GM19395 (cell line): ENCODE results near the gene PHGDH.
"Not testable (repeated sequence)": the region's sequence is repeated elsewhere in the genome, so short reads cannot be mapped to it uniquely, and the experiment has no call there.

ENCODE experiments used
- ATAC-seq: cut with Tn5 transposase; IDR thresholded peaks from one replicate; pipeline ENCODE4 v1.9.1; 2021; ENCODE audit warnings: mild to moderate bottlenecking, moderate library complexity; ENCODE audit not compliant: unreplicated experiment

Gene PHGDH

DNA sequence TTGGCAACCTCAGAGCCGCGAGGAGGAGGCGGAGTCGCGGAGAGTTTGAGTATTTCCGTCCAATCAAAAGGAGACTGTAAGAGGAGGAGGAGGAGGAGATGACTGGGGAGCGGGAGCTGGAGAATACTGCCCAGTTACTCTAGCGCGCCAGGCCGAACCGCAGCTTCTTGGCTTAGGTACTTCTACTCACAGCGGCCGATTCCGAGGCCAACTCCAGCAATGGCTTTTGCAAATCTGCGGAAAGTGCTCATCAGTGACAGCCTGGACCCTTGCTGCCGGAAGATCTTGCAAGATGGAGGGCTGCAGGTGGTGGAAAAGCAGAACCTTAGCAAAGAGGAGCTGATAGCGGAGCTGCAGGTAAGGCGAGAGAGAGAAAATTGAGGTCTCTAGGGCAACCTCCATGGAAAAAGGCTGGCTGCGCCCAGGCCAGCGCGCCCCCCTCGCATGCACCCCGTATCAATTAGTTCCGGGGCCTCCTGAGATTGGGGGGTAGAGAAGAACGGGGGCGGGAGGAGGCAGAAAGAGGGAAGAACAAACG lies at the start of gene PHGDH:
Gene PHGDH (plus strand): TSS at position 131 of the 538 bp plus-strand sequence. CDS start 89 bp downstream, at position 220.
- peak; percentile 80 for ATAC-seq

DNA sequence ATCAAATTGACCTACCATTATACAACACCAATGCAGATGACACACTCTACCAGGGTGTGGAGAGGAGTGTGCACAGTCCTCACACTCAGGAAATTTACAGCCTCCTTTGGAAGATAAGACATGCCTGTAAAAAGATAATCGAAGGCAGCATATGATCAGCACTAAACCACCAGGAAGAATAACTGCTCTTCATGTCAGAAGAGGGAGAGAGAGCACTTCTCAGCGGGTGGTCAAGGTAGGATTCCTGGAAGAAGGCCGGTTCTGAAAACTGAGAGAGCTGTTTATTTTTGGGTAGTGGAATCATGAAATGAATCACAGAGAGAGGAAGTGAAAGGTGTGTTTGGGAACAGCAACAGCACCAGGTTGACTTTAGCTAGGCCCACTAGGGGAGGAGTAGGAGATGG lies 49.7 kb upstream of the PHGDH start:
- peak; percentile 83 for ATAC-seq

DNA sequence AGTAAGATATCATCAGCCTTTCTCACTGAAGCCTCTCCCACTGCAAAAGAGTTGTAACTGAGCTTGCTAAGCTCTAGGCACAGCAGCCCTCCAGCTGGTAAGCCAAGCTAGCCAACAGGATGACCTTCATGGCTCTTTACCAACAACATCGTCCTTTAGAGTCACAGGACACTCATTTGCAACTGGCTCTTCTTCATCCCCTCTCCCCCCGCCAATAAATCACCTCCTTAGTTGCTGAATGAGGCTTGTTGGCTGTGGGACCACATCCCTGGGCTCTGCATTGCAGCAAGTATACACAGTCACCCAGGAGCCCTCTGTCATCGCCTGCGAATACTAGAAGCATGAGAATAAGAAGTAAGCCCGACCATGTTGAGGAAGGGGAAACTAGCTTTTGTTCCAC lies 47.7 kb upstream of the PHGDH start:
- ATAC-seq, result no peak

DNA sequence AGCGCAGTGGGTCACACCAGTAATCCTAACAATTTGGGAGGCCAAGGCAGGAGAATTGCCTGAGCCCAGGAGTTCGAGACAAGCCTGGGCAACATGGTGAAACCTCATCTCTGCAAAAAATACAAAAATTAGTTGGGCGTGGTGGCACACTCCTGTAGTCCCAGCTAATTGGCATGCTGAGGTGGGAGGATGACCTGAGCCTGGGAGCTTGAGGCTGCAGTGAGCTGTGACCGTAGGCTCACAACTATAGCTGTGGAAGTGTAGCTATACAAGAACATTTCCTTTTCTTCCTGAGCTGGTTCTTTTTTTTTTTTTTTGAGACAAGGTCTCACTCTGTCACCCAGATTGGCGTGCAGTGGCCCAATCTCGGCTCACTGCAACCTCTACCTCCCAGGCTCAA lies 44.6 kb upstream of the PHGDH start:
- no peak for ATAC-seq

DNA sequence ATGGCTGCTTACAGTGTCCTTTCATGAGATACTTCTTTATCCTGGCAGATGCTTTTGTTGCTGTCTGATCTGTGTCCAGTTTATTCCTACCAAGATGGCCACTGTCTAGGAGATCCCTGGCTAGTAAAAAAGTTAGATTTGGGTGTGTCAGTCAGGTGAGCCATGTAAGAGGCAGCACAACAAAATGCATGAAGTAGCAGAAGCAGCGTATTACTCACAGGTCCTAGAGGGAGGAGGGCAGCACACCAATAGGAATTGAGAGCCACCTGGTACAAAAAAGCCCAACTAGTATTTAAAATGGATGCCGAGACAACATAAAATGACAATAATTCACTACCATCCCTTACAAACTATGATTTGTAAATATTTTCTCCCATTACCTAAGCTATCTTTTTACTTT lies 40.8 kb upstream of the PHGDH start:
- ATAC-seq, result no peak

DNA sequence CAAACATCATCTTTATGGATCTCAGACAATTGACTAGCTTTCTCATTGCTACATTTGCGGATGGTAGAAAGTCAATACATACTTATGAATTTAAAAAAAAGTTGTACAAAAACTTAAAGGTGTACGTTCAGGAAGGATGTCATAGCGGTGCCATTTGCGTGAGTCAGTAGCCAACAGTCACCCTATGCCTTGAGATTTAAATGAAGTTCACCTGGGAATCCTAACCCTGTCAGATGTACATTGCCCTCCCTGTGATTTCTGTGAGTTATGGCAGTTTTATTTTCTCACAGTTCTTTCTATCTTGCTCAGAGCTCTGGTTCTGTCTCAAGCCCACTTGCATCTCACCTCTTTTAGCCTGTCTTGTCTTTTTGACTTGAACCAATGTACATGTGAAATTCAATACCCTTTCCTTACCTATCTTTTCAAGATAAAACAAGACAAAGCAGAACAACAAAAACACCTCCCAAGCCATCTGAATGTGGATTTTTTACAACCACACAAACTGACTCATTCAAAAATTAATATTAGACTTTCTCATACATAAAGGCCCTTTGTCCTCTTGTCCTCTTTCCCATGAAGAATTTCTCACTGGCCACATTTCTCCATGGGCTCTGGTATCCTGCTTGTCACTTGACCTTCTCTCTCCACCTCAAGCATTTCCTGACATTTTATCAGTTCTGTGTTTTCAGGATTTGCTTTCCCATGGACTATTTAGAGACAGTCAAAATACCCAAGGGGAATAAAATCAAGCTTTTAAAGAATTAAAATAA lies 38.4 kb upstream of the PHGDH start:
- ATAC-seq, result no peak

DNA sequence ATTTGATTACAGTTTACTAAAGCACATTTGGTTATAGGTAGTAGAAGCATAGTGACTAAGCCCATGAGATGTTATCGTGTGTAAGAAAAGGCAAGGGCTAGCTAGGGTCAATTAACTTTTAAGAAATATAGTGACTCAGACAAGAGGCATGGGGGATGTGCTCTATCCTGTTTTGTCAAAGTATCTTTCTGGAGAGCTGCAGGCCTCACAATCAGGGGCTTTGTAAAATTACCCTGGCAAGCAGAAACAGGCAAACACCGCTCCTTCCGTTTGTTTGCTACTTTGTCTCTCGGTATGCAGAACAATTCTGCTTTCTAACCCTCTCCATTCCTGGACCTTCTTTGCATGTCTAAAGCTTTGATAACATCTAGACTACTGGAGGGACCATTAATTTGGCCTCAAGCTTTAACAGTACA lies 37.6 kb upstream of the PHGDH start:
- ATAC-seq, result no peak

DNA sequence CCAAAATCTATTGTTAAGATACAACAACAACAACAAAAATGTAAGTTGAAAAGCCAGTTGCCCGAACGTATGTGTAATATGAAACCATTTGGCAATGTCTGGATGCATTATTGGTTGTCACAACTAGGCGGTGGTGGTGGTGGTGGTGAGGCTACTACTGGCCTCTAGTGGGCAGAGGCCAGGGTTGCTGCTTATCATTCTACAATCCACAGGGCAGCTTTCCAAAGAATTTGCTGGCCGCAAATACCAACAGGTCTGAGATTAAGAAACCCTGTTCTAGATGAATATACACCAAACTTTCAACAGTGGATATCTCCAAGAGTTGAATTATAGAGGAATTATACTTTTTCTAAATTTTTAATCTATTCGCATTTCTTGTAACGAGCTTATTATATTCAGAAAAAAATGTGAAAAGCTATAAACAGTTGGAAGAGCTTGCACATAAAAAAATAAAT lies 36.9 kb upstream of the PHGDH start:
- peak; percentile 58 for ATAC-seq

DNA sequence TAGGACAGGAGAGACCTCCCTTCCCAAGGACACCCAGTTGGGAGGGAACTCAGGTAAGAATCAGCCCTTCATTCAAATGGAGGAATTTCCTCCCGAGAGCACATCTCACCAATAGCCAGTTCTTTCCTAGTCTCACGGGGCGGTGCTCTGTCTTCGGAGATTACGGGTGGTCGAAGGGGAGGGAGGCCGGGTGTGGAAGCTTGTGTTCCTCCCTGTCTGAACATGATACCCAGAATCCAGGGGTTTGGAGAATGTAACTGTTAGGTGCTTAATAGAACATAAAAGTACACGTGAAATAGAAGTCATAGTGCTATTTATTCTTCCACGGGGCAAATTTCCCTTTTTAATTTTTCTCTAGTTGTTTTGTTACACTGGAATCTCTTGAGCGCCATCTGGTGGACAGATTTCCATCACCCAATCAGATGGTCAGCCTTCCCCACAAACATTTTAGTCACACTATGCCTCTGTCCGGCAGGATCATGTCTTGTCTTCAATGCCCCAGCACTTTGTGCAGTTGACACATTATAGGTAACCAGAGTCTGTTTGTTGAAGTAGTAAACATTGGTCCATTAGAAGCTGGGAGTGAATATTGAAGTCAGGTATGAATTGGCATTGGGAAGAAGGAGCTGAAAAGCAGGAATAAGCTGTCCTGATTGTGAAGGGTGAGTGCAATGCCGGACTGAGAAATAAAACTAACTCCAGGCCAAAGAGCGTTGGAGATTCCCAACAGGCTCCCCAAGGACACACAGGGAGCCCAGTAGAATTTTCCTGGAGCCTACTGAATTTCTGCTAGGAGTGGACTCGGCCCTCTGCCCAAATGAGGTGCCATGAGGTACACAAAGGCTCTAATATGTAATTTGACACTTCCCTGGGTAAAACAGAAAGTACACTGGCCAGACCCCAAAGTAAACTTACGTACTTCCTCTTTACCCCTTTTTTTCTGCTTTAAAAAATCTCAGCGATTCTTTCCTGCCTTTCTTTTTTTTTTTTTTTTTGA lies 36.1 kb upstream of the PHGDH start:
- ATAC-seq, result no peak

DNA sequence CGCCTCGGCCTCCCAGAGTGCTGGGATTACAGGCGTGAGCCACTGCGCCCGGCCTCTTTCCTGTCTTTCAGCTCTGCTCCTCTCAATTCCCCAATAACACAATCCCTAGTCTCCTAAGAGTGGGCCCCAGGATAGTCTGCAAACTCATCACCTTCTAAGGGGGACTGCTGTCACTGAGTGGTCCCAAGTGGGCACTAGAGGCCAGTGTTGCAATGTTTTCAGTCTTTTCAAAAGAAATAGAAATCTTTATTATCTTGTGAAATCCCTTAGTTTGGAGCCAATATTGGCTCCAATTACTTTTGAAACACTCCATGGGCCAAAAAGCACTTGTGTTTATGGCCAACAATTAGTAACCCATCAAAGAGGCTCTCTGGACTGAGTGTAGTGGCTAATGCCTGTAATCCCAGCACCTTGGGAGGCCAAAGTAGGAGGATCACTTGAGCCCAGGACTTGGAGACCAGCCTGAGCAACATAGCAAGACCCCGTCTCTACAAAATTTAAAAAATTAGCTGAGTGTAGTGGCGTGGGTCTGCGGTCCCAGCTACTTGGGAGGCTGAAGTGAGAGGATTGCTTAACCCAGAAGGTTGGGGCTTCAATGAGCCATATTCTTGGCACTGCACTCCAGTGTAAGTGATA lies 35.0 kb upstream of the PHGDH start:
- ATAC-seq, result no peak

DNA sequence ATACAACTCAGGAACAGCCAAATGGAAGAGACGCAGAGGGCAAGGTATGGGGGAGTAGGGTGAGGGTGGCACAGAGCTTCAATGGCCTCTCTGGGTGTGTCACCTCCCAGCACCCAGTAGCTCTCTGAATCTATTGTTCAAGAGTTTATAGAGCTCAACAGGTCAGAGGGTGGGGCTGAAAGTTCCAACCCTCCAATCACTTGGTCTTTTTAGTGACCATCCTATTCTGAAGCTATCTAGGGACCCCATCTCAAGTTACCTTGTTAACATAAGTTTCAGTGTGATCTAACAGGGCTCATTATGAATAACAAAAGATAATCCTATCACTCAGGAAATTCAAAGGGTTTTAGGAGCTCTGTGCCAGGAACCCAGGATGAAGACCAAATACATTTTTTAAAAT lies 32.5 kb upstream of the PHGDH start:
- ATAC-seq, result no peak

DNA sequence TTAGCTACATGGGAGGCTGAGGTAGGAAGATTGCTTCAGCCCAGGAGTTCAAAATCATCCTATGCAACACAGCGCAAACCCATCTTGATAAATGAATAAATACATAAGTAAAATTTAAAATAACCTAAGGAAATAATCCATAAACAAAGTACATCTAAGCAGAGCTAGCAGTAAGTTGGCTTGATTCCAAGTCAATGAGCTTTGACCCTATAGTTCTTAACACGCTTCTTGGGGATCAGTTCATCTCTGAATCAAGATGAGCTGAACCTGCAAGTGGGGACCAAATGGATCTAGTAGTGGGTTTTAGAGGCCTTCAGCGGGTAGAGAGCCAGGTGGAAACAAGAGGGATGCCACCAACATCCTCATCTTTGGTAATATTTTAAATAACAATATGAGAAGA lies 31.5 kb upstream of the PHGDH start:
- no peak for ATAC-seq

DNA sequence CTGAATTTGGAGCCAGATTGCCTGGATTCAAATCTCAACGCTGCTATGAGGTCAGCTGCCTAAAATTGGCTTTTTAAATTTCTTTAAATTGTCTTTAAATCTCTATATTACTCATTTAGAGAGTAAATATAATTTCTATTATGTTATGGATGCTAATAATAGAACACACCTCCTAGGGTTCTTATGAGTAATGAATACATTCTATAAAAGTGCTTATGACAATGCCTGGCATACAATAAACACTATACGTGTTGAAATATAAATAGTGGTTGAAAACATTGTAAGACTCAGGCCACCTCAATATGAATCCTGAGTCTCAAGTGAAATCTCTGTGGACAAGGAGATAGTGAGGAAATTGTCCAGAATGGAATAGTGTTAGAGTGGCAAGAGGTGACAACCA lies 31.0 kb upstream of the PHGDH start:
- ATAC-seq, result no peak

DNA sequence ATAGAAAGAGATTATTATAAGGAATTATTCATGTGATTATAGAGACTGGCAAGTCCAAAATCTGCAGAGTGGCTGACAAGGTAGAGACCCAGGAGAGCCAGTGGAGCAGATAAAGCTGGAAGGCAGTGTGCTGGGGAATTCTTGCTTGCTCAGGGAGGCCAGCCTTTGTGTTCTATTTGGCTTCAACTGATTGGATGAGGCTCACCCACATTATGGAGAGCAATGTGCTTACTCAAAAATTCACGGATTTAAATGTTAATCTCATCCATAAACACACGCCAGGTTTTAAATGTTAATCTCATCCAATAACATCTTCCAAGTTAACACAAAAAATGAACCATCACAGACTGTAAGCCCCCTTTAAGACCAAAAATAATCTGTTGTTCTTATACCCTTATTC lies 30.2 kb upstream of the PHGDH start:
- no peak for ATAC-seq

DNA sequence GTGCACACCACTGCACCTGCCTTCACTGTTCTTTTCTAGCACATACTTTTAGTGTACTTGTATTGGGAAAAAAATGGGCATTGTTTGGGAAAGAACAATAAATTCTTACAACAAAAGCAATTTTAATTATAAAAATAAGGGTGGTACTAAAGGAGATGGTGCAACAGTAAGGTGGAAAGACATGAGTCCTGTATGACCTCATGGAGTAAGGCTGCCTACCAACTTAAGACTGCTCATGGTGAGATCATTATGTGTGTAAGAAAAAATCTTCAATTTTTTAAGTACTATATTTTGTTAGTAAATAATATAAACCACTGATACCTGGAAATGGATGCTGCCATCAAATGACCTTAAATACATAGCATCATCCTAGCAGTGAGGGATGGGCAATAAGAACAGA lies 29.6 kb upstream of the PHGDH start:
- no peak for ATAC-seq

DNA sequence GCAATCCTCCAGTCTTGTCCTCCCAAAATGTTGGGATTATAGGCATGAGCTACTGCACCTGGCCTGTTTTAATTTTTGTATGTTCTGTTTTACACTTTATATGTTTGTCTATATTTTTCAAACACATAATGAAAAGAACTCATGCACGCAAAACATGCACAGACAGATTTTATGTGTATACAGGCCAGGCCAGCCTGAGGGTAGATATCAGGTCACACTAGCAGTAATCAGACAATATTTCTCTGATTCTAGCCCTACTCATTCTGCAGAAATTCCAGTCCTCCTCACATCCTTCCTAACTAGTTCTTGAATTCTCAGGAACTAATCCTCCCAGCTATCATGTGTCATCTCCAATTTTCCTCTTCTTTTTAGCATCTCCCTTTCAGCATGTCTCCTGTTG lies 27.8 kb upstream of the PHGDH start:
- ATAC-seq, result no peak

DNA sequence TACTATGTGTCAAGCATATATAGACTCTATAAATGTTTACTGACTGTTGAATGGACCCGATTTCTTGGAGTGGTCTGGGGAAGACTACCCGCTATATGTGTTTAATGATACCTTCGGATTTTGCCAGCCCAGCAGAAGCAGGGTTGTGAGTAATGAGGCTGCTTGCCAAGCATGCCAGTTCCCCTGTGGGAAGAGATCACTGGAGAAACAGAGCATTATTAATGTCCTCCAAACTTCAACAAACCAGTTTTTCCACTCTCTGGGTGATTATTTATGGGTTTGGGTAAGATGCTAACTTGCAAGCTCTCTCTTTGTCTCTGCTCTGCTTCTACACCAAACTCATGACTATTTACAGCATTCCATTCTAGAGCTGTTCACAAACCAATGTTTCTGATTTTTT lies 25.1 kb upstream of the PHGDH start:
- ATAC-seq, result no peak

DNA sequence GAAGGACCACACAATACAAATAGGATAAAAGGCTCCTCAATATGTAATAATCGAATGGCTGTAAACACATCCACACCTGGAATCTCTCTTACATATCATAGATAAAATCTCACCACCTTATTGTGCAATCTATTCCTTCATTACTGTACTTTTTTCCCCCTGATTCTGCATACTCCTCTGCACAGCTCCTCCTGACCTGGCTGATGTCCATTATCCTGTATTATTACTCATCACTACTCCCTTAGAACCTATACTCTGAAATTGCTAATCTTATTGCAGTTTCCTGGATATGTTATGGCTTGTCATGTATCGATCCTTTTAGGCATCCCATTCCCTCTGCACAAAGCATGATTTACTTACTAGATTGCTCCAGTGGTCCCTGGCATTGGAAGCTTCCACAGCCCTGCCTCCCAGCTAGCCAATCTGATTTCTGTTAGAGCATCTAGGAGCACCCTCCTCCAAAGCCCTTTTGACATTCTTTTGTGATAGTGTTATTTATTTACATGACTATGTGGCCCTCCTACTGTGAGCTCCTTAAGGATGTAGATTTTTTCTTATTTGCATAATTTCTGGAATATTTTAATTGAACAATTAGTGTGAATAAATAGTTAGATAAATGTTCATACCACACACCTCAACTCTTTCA lies 24.2 kb upstream of the PHGDH start:
- no peak for ATAC-seq

DNA sequence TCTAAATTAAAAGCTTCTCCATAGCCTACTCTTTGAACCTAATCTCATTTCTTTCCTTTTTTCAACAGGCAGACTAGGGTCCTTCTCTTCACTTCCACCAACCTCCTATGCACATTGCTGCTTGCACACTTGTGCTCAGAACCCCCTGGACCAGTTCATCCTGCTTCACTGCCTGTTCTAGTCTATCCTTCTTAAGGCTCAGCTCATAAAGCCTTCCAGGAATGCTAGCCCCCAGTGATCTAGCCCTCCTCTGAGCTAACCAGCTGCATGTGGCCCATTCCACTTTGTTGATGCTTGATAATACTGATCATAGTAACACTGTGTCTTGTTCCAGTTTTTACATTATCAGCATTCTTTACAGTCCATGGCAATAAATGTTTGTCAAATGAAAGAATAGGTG lies 22.9 kb upstream of the PHGDH start:
- ATAC-seq, result no peak

DNA sequence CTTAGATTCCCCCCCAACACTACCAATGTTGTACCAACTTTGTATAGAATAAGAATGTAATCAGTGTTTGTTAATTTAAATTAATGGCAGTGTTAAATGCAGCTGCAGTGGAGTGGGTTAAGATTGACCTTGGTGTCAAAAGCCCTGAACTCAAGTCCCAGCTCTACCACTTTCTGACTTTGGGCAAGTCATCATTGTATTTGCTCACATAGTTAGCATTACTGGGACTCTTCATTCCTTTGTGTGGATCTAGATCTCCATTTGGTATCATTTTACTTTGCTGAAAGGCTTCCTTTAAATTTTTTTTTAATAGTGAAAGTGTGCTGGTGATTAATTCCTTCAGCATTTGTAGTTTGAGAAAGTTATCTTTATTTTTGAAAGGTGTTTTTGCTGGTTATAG lies 22.2 kb upstream of the PHGDH start:
- no peak for ATAC-seq

DNA sequence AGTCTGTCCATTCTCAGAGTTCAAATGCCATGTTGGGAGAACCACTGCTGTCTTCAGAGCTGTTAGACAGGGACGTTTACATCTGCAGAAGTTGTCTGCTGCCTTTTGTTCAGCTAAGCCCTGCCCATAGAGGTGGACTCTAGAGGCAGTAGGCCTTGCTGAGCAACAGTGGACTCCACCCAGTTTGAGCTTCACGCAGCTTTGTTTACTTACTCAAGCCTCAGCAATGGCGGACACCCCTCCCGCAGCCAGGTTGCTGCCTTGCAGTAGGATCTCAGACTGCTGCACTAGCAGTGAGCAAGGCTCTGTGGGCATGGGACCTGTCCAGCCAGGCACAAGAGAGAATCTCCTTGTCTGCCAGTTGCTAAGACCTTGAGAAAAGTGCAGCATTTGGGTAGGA lies 14.9 kb upstream of the PHGDH start:
- ATAC-seq, result not testable (repeated sequence)
